Keratinocyte (primary cell): ENCODE data around the gene NPM3. TPM values are rescaled to one million over a fixed set of nuclear protein-coding genes. Genes with fewer than 3 reads are reported as not detected.

Experiments used
- DNase-seq: peaks from one replicate; pipeline ENCODE4 v3.0.0-alpha.2; 2011; ENCODE audit warnings: low read depth, missing footprints, low spot score
- FAIRE-seq: peaks from 2 replicates; lab custom pipeline; 2011; peaks lifted over from hg19 to GRCh38; lab: Jason Lieb, UNC
- H2AFZ ChIP-seq: 2 replicates; pipeline ENCODE4 v1.6.0; 2012; ENCODE audit warnings: low read length, control low read depth, inconsistent platforms; ENCODE audit not compliant: control insufficient read depth
- H3K27ac ChIP-seq: 2 replicates; pipeline ENCODE4 v1.5.1; 2011; ENCODE audit warnings: low read length; ENCODE audit not compliant: control insufficient read depth, insufficient read depth
- H3K27me3 ChIP-seq: 3 replicates; pipeline ENCODE4 v1.6.0; 2011; ENCODE audit warnings: low read length; ENCODE audit not compliant: control insufficient read depth, insufficient read depth; ENCODE audit errors: extremely low read depth
- H3K36me3 ChIP-seq, 2 experiments: 2 replicates in 1 of 2; 3 replicates in 1 of 2; pipeline ENCODE4 v1.5.1; 2011; ENCODE audit warnings: low read length in 2 of 2, mild to moderate bottlenecking in 1 of 2; ENCODE audit not compliant: control insufficient read depth in 2 of 2, insufficient read depth in 2 of 2; ENCODE audit errors: extremely low read depth in 1 of 2
- H3K4me1 ChIP-seq: 3 replicates; pipeline ENCODE4 v1.5.1; 2011; ENCODE audit warnings: low read length; ENCODE audit not compliant: control insufficient read depth, insufficient read depth; ENCODE audit errors: extremely low read depth
- H3K4me2 ChIP-seq: 3 replicates; pipeline ENCODE4 v1.6.0; 2011; ENCODE audit warnings: low read depth, low read length; ENCODE audit not compliant: control insufficient read depth, insufficient read depth; ENCODE audit errors: extremely low read depth
- H3K4me3 ChIP-seq, 3 experiments: fragments of 200-600 bp in 1 of 3; sonication (generic) in 1 of 3; 2 replicates in 2 of 3; 3 replicates in 1 of 3; pipeline ENCODE4 v1.5.1; 2011 to 2016; ENCODE audit warnings: low read length in 3 of 3, mild to moderate bottlenecking in 3 of 3, control low read depth in 2 of 3, inconsistent platforms in 1 of 3, low read depth in 1 of 3, mixed read lengths in 1 of 3, mixed run types in 1 of 3, moderate library complexity in 1 of 3; ENCODE audit not compliant: control insufficient read depth in 2 of 3, insufficient read depth in 2 of 3; ENCODE audit errors: extremely low read depth in 1 of 3
- H3K79me2 ChIP-seq: 2 replicates; pipeline ENCODE4 v1.6.0; 2012; ENCODE audit warnings: low read length; ENCODE audit not compliant: control insufficient read depth, insufficient read depth
- H3K9ac ChIP-seq: 3 replicates; pipeline ENCODE4 v1.6.0; 2011; ENCODE audit warnings: low read length; ENCODE audit not compliant: control insufficient read depth, insufficient read depth; ENCODE audit errors: extremely low read depth
- H3K9me1 ChIP-seq: 3 replicates; pipeline ENCODE4 v1.6.0; 2011; ENCODE audit warnings: low read length; ENCODE audit not compliant: control insufficient read depth, insufficient read depth; ENCODE audit errors: extremely low read depth
- H3K9me3 ChIP-seq: 2 replicates; pipeline ENCODE4 v1.5.1; 2012; ENCODE audit warnings: low read depth, low read length; ENCODE audit not compliant: control insufficient read depth
- H4K20me1 ChIP-seq: 3 replicates; pipeline ENCODE4 v1.6.0; 2011; ENCODE audit warnings: low read length; ENCODE audit not compliant: control insufficient read depth, insufficient read depth; ENCODE audit errors: extremely low read depth
- CTCF ChIP-seq, 3 experiments: IDR thresholded peaks in 1 of 3; conservative IDR thresholded peaks in 1 of 3; optimal IDR thresholded peaks in 1 of 3; 2 replicates in 2 of 3; 3 replicates in 1 of 3; pipeline versions ENCODE3 to v1.5.1; 2011; ENCODE audit warnings: low read length in 3 of 3, mild to moderate bottlenecking in 3 of 3, moderate library complexity in 2 of 3, control low read depth in 1 of 3, inconsistent platforms in 1 of 3; ENCODE audit not compliant: insufficient read depth in 2 of 3; ENCODE audit errors: extremely low read depth in 1 of 3
- EZH2 ChIP-seq: IDR thresholded peaks from one replicate; pipeline ENCODE4 v1.6.1; 2012; ENCODE audit warnings: inconsistent platforms, mild to moderate bottlenecking, low read length, moderate library complexity
- dilution Hi-C: fragments of 300-500 bp; cut with MboI; formaldehyde crosslinking; loops from one replicate; pipeline ENCODE4 v1.7.0; 2020; ENCODE audit warnings: low sequenced_read_pairs; ENCODE audit not compliant: extremely low pct_ligation_motif_present
- polyA plus RNA-seq, 5 experiments: library from polyadenylated mRNA; depleted of rRNA in 3 of 5; stranded (reverse) in 3 of 5; stranded (forward) in 1 of 5; unstranded in 1 of 5; fragments of >200 nt; gene quantifications; 1 replicate in 1 of 5; 2 replicates in 3 of 5; 3 replicates in 1 of 5; pipeline versions ENCODE4 v1.2.1 to v1.2.3, GENCODE V29; 2011 to 2012; ENCODE audit warnings: missing spikeins in 2 of 5, low read depth in 1 of 5, low replicate concordance in 1 of 5

Gene NPM3
- polyA plus RNA-seq, 1 donor (not counting 4 experiments of a cell fraction or from before 2014, with no cell fraction given) = 77.2 TPM

GRCh38 chr10:101824736-101825135, 41.5 kb upstream of the NPM3 start:
- FAIRE-seq = no peak
- no peaks in the 10 kb centered on the region for H4K20me1 ChIP-seq
- no peak overlapping the region for H3K4me3 ChIP-seq
- H3K9ac ChIP-seq = no peak overlapping the region
- H3K36me3 ChIP-seq = peaks cover 0 to 11% of the 10 kb centered on the region in 2 experiments
- TF ChIP-seq CTCF (optimal IDR thresholded peaks at IDR 0.05 in 1 of 3, IDR thresholded peaks at IDR 0.05 in 1 of 3, conservative IDR thresholded peaks at IDR 0.05 in 1 of 3; ENCODE audit: extremely low read depth in 1 of 3, insufficient read depth in 2 of 3, low read length in 3 of 3) (no peak), EZH2 (no peak)
- no peaks in the 10 kb centered on the region for H3K9me1 ChIP-seq
- no peaks in the 10 kb centered on the region for H3K27me3 ChIP-seq
- no peak overlapping the region for H2AFZ ChIP-seq
- peaks cover 4% of the 10 kb centered on the region for H3K4me1 ChIP-seq
- no peak overlapping the region for H3K27ac ChIP-seq
- no peaks in the 10 kb centered on the region for H3K9me3 ChIP-seq
- no peaks in the 10 kb centered on the region for H3K79me2 ChIP-seq
- dilution Hi-C loops = no loop called here
- no peak overlapping the region for H3K4me2 ChIP-seq
- no peak for DNase-seq

DNA sequence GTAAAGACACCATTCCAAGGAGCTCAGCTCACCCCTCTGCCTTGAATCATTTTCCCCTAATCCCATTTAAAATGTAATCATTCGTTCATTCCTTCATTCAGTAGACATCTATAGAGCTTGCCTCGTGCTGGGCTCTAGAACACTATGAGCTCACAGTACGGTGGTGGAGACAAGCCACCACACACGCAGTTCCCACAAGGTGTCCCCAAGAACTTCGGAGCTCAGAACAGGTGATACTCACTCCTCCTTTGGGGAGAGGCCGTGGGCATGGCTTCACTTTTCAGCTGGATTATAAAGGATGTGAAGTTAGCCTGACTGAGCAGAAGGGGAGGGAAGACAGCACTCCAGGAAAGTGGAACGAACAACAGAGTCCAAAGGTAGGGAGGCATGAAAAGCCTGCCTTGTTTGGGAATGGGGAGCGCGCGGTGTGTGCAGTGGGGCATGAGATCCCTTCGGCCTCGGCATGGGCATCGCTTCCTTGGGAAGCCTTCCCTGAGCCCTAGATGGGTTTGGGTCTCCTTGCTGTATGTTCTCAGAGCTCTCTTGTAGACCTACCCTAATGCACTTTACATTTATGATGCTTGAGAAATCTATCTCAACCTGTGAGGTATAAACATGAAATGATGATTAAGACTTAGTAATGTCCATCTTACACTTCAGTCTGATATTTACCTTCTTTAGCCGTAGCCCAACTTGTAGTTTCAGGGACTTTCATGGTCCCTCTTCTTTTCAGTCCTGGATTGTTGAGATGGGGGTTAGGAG, 35.8 kb upstream of the NPM3 start:
- Histone ChIP-seq H3K9me1 (peaks cover 2% of the 10 kb centered on the region), H3K9me3 (no peaks in the 10 kb centered on the region), H3K4me1 (peaks cover 20% of the 10 kb centered on the region), H3K4me2 (peak overlapping the region; percentile 97), H3K9ac (peak overlapping the region; percentile 97), H3K4me3 (peak overlapping the region; percentile 34 to 70 (median 64)), H3K27me3 (no peaks in the 10 kb centered on the region), H2AFZ (peak overlapping the region; percentile 85), H3K79me2 (peaks cover 42% of the 10 kb centered on the region), H3K36me3 (peaks cover 0 to 2% of the 10 kb centered on the region in 2 experiments), H4K20me1 (peaks cover 23% of the 10 kb centered on the region), H3K27ac (peak overlapping the region; percentile 97)
- dilution Hi-C loops = no loop called here
- no peak for TF ChIP-seq EZH2
- no peak for TF ChIP-seq CTCF (optimal IDR thresholded peaks at IDR 0.05 in 1 of 3, IDR thresholded peaks at IDR 0.05 in 1 of 3, conservative IDR thresholded peaks at IDR 0.05 in 1 of 3; ENCODE audit: extremely low read depth in 1 of 3, insufficient read depth in 2 of 3, low read length in 3 of 3)
- no peak for FAIRE-seq
- no peak for DNase-seq
